Heart left ventricle (tissue), 16 donors: ENCODE measurements around the gene ROBO3. TPM values are rescaled to one million over a fixed set of nuclear protein-coding genes. Genes with fewer than 3 reads are reported as not detected.

Experiments used
- ATAC-seq, 4 donors: fragments of 200-7000 bp; cut with Tn5 transposase; one replicate each; pipeline ENCODE4 v1.9.1; 2020 to 2022; ENCODE audit warnings: moderate library complexity in 4 of 4, mild to moderate bottlenecking in 3 of 4, moderate number of reproducible peaks in 1 of 4
- DNase-seq, 5 donors: peaks; one replicate each; pipeline ENCODE4 v3.0.0-alpha.2; 2020
- H3K27ac ChIP-seq, 12 donors: fragments of 200-600 bp; sonication (generic) in 4 of 12; one replicate each; pipeline versions ENCODE4 v1.5.0 to v1.8.0; 2016 to 2022; ENCODE audit warnings: mild to moderate bottlenecking in 2 of 12
- H3K27me3 ChIP-seq, 9 donors: fragments of 200-600 bp; sonication (generic) in 2 of 9; one replicate each; pipeline versions ENCODE4 v1.5.1 to v1.8.0; 2016 to 2022; ENCODE audit warnings: mild to moderate bottlenecking in 3 of 9
- H3K36me3 ChIP-seq, 9 donors: fragments of 200-600 bp; sonication (generic) in 2 of 9; one replicate each; pipeline versions ENCODE4 v1.5.0 to v1.8.0; 2018 to 2022; ENCODE audit warnings: mild to moderate bottlenecking in 2 of 9
- H3K4me1 ChIP-seq, 12 donors: fragments of 200-600 bp; sonication (generic) in 4 of 12; one replicate each; pipeline versions ENCODE4 v1.5.0 to v1.8.0; 2016 to 2022; ENCODE audit warnings: mild to moderate bottlenecking in 3 of 12
- H3K4me3 ChIP-seq, 12 donors: fragments of 200-600 bp; sonication (generic) in 4 of 12; one replicate each; pipeline versions ENCODE4 v1.5.0 to v1.8.0; 2017 to 2022; ENCODE audit warnings: mild to moderate bottlenecking in 9 of 12, moderate library complexity in 4 of 12
- H3K9me3 ChIP-seq, 12 donors: fragments of 200-600 bp; sonication (generic) in 4 of 12; one replicate each; pipeline versions ENCODE4 v1.5.0 to v1.8.0; 2016 to 2022; ENCODE audit warnings: mild to moderate bottlenecking in 1 of 12
- POLR2A ChIP-seq, 2 donors: fragments of 450-650 bp; IDR thresholded peaks; one replicate each; pipeline ENCODE4 v1.6.1; 2017; ENCODE audit warnings: antibody characterized with exemption in 2 of 2, mild to moderate bottlenecking in 2 of 2, moderate library complexity in 2 of 2
- WGBS, 4 donors: extraction: QIAGEN DNeasy Blood & Tissue Kit in 2 of 4; methylation state at CpG; one replicate each; pipeline versions ENCODE4 v1.1.5 to v1.1.7; 2013 to 2018; 5-methylcytosine and 5-hydroxymethylcytosine counted together
- intact Hi-C, 10 donors: fragments of 100-400 bp; cut with DNase I; formaldehyde crosslinking; loops; one replicate each; pipeline versions ENCODE4 v1.11.1 to v1.14.2; 2022
- polyA plus RNA-seq, 2 donors: library from polyadenylated mRNA; stranded (reverse); fragments of 200-250 nt; gene quantifications; one replicate each; pipeline ENCODE4 v1.2.3, GENCODE V29; 2013
- total RNA-seq, 9 donors: library from RNA; depleted of rRNA in 2 of 9; stranded (reverse); fragments of >200 nt in 2 of 9; fragmentation: NEBNext Ultra II Directional in 3 of 9; extraction: Animal tissue kit (Norgen Biotek cat#: 25700) in 3 of 9; gene quantifications; one replicate each; pipeline versions ENCODE4 v1.1.0 to v1.2.4, GENCODE V29; 2016 to 2023
- TF ChIP-seq, protein P1 (sequence below), 12 donors: fragments of 200-600 bp; sonication (generic) in 4 of 12; IDR thresholded peaks; one replicate each; pipeline versions ENCODE4 v1.5.0 to v1.8.0; 2018 to 2022; ENCODE audit warnings: antibody characterized with exemption in 12 of 12, mild to moderate bottlenecking in 5 of 12
- donor health status: ischemic (EF 13 %, LVEDD 7.1; RV severe dilation, severe dysfunction).
- donor health status: healthy with polysubstance abuse.
- donor health status: DM: no; HTN: yes; CAD: no.
- donor health status: DM: no; HTN: no; CAD: no.
- donor health status: ischemic (EF 25% LVEDD 6.9; RV normal size, moderate dysfunction).
- donor health status: ischemic (EF 25% LVEDD 5.7; RV mildly dilated, moderate dysfunction).
- donor health status: healthy.
- donor health status: DM: yes; HTN: yes; CAD: no.
- donor health status: ischemic (EF 35%, LVEDD 5.7; RV mildly dilated, moderate dysfunction).
- donor health status: nonischemic (EF 11% LVEDD 7.7; RV severe dilation, severe dysfunction).
- donor health status: DM: yes; HTN: yes; CAD: no.
- donor health status: PGD.
- donor health status: ischemic (EF 29% LVEDD 5.4; RV normal size, mild dysfunction).
- donor health status: nonischemic (EF 23%, LVEDD 6.1; RV moderate dilation, normal function).

ROBO3 gene
- total and polyA plus RNA-seq, 11 donors, result 2.5 to 18.6 (median 3.2) TPM

DNA sequence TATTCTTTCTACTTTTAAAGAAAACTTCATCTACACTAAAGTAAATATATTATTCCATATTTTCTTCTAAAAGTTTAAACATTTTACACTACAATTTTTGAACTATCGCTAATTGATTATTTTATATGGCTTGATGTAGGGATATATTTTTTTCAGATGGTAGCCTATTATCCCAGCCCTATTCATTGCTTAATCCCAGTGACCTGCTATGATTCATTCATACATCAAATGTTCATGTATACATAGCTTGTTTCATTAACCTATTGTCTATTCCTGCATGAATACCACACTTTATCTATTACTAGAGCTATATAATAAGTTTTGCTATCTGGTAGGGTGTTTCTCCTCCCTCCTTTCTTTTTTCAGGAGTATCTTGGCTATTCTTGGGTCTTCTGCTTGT is 37.4 kb downstream of the ROBO3 start:
- intact Hi-C loops, result no loop called here
- DNase-seq (no peak), ATAC-seq (no peak)
- WGBS, 4 donors, result 95 to 100% (median 99%) methylated on average over 1 of the region's 1 CpG
- Histone ChIP-seq H3K4me3 (no peak overlapping the region), H3K27ac (peak overlapping the region in 2 of 12 donors; percentile 37 to 81), H3K36me3 (no peaks in the 10 kb centered on the region), H3K4me1 (peaks cover 0 to 47% (median 28%) of the 10 kb centered on the region in 12 donors), H3K27me3 (no peaks in the 10 kb centered on the region), H3K9me3 (peaks cover 0 to 4% (median 0%) of the 10 kb centered on the region in 12 donors)
- TF ChIP-seq POLR2A (IDR thresholded peaks at IDR 0.05), result no peak
- TF ChIP-seq, protein P1, sequence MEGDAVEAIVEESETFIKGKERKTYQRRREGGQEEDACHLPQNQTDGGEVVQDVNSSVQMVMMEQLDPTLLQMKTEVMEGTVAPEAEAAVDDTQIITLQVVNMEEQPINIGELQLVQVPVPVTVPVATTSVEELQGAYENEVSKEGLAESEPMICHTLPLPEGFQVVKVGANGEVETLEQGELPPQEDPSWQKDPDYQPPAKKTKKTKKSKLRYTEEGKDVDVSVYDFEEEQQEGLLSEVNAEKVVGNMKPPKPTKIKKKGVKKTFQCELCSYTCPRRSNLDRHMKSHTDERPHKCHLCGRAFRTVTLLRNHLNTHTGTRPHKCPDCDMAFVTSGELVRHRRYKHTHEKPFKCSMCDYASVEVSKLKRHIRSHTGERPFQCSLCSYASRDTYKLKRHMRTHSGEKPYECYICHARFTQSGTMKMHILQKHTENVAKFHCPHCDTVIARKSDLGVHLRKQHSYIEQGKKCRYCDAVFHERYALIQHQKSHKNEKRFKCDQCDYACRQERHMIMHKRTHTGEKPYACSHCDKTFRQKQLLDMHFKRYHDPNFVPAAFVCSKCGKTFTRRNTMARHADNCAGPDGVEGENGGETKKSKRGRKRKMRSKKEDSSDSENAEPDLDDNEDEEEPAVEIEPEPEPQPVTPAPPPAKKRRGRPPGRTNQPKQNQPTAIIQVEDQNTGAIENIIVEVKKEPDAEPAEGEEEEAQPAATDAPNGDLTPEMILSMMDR (IDR thresholded peaks at IDR 0.05), result no peak

DNA sequence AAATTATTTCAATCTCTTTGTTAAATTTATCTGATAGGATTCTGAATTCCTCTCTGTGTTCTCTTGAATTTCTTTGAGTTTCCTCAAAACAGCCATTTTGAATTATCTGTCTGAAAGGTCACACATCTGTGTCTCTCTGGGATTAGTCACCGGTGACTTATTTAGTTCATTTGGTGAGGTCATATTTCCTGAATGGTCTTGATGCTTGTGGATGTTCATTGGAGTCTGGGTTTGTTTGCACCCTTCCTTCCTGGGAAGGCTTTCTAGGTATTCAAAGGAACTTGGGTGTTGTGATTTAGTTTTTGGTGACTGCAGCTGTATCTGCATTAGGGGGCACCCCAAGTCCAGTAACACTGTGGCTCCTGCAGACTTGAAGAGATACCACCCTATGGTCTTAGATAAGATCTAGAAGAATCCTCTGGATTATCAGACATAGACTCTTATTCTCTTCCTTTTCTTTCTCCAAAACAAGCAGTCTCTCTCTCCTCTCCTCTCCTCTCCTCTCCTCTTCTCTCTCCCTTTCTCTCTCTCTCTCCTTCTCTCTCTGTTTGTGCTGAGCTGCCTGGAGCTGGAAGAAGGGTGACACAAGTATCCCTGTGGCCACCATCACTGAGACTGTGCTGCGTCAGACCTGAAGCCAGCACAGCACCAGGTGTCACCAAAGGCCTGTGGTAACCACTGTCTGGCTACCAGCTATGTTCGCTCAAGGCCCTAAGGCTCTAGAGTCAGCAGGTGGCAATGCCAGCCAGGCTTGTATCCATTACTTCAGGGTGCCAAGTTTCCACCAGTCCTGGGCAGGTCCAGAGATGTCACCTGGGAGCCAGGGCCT is 50.5 kb downstream of the ROBO3 start:
- intact Hi-C loops, result loop anchor here in 1 of 10 donors (5.0 kb wide), 1 partner anchor 508 kb away; no protein-coding TSS in a partner anchor
- WGBS, 4 donors, result 73 to 78% (median 77%) methylated on average over 3 of the region's 3 CpGs
- Histone ChIP-seq H3K27me3 (no peaks in the 10 kb centered on the region), H3K36me3 (no peaks in the 10 kb centered on the region), H3K27ac (no peak overlapping the region), H3K4me3 (no peak overlapping the region), H3K4me1 (peaks cover 0 to 7% (median under 1%) of the 10 kb centered on the region in 12 donors), H3K9me3 (peaks cover 0 to 3% (median 0%) of the 10 kb centered on the region in 12 donors)
- DNase-seq, result no peak
- no peak for TF ChIP-seq POLR2A (IDR thresholded peaks at IDR 0.05)
- TF ChIP-seq, protein P1 (IDR thresholded peaks at IDR 0.05), result no peak
- ATAC-seq, result peak in 1 of 4 donors; percentile 50

DNA sequence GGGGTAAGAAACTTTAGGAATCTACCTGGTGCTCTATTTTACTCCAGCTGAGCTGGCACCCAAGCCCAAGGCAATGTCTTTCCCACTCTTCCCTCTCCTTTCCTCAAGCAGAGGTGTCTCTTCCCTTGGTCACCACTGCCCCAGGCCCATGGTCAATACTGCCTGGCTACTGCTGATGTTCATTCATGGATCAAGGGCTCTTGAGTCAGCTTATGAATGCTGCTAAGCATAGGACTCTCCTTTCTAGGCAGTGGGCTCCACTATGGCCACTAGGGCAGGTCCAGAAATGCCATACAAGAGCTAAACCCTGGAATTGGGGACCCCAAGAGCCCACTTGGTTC is 51.1 kb downstream of the ROBO3 start:
- Histone ChIP-seq H3K27ac (no peak overlapping the region), H3K9me3 (peaks cover 0 to 2% (median 0%) of the 10 kb centered on the region in 12 donors), H3K27me3 (peaks cover 0 to 6% (median 0%) of the 10 kb centered on the region in 9 donors), H3K4me3 (no peak overlapping the region), H3K4me1 (peaks cover 0 to 12% (median 2%) of the 10 kb centered on the region in 12 donors), H3K36me3 (no peaks in the 10 kb centered on the region)
- DNase-seq, result no peak
- intact Hi-C loops, result loop anchor here in 1 of 10 donors (5.0 kb wide), 1 partner anchor 509 kb away; no protein-coding TSS in a partner anchor
- no peak for ATAC-seq
- TF ChIP-seq POLR2A (IDR thresholded peaks at IDR 0.05), result no peak
- TF ChIP-seq, protein P1 (IDR thresholded peaks at IDR 0.05), result no peak

- ATAC-seq, result no peak
- intact Hi-C loops, result loop anchor here in 1 of 10 donors (5.0 kb wide), 1 partner anchor 510 kb away; no protein-coding TSS in a partner anchor
- 67 to 86% (median 73%) methylated on average over 6 of the region's 6 CpGs for WGBS, 4 donors
Measured at GRCh38 chr11:124917115-124917637, 51.9 kb downstream of the ROBO3 start.

More at GRCh38 chr11:124917115-124917637, 51.9 kb downstream of the ROBO3 start:
- H3K27ac ChIP-seq, result no peak overlapping the region
- no peak overlapping the region for H3K4me3 ChIP-seq
- H3K4me1 ChIP-seq, result peaks cover 0 to 17% (median 4%) of the 10 kb centered on the region in 12 donors
- H3K27me3 ChIP-seq, result peaks cover 0 to 10% (median 3%) of the 10 kb centered on the region in 9 donors
- H3K36me3 ChIP-seq, result no peaks in the 10 kb centered on the region
- H3K9me3 ChIP-seq, result peaks cover 0 to 2% (median 0%) of the 10 kb centered on the region in 12 donors
- TF ChIP-seq, protein P1 (IDR thresholded peaks at IDR 0.05), result no peak
- no peak for TF ChIP-seq POLR2A (IDR thresholded peaks at IDR 0.05)
- no peak for DNase-seq
